HK-2 (cell line): ENCODE measurements around the gene RTL3.

ENCODE experiments used
- DNase-seq: peaks from one replicate; pipeline ENCODE4 v3.0.0-alpha.2; 2018; ENCODE audit not compliant: unreplicated experiment

RTL3 gene

DNA sequence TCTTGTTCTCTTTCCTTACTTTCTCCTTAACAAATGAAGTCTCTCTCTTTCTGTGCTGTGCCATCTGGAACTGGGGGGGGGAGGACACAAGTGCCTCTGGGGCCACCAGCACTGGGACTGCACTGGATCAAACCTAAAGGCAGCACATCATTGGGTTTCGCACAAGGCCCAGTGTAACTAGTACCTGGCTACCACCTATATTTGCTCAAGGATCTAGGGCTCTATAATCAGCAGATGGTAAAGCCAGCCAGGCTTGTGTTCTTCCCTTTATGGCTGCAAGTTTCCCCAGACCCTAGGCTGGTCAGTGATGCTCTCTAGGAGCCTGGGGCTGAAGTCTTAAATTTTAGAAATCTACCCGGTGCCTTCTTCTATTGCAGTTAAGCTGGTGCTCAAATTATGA lies 40.1 kb downstream of the RTL3 start:
- DNase-seq, result no peak

GRCh38 chrX:78614264-78614663 lies 44.9 kb downstream of the RTL3 start:
- no peak for DNase-seq
